HEK293 (cell line): Measurements from ENCODE around the gene SYT6.

ENCODE experiments used
- ZNF114 ChIP-seq: fragments of 450-650 bp; formaldehyde crosslinking; IDR thresholded peaks from 2 replicates; pipeline ENCODE4 v1.5.0; 2017; ENCODE audit warnings: missing biosample characterization, missing genetic modification characterization
- ZNF175 ChIP-seq: fragments of 450-650 bp; formaldehyde crosslinking; IDR thresholded peaks from 2 replicates; pipeline ENCODE4 v1.5.1; 2016; ENCODE audit warnings: missing biosample characterization, missing genetic modification characterization
- ZNF335 ChIP-seq: fragments of 450-650 bp; formaldehyde crosslinking; conservative IDR thresholded peaks from 2 replicates; pipeline ENCODE4 v1.5.1; 2016; ENCODE audit warnings: missing biosample characterization, missing genetic modification characterization
- ZNF426 ChIP-seq: fragments of 450-650 bp; formaldehyde crosslinking; IDR thresholded peaks from 2 replicates; pipeline ENCODE4 v1.5.1; 2017; ENCODE audit warnings: missing biosample characterization, missing genetic modification characterization, mild to moderate bottlenecking, inconsistent platforms, moderate library complexity
- ZNF626 ChIP-seq: fragments of 450-650 bp; sonication (Bioruptor Pico); formaldehyde crosslinking; IDR thresholded peaks from 2 replicates; pipeline ENCODE4 v1.5.1; 2018; ENCODE audit warnings: missing biosample characterization, missing genetic modification characterization, inconsistent platforms
- ZNF76 ChIP-seq: fragments of 450-650 bp; formaldehyde crosslinking; IDR thresholded peaks from 2 replicates; pipeline ENCODE4; 2016; ENCODE audit warnings: low read depth, missing biosample characterization, missing genetic modification characterization, borderline replicate concordance
- TF ChIP-seq, protein P1 (sequence below): fragments of 450-650 bp; formaldehyde crosslinking; IDR thresholded peaks from 2 replicates; pipeline ENCODE4 v1.5.1; 2016; ENCODE audit warnings: missing biosample characterization, missing genetic modification characterization
- TF ChIP-seq, protein P2 (sequence below): fragments of 450-650 bp; formaldehyde crosslinking; IDR thresholded peaks from 2 replicates; pipeline ENCODE4 v1.5.1; 2016; ENCODE audit warnings: missing biosample characterization, missing genetic modification characterization

DNA sequence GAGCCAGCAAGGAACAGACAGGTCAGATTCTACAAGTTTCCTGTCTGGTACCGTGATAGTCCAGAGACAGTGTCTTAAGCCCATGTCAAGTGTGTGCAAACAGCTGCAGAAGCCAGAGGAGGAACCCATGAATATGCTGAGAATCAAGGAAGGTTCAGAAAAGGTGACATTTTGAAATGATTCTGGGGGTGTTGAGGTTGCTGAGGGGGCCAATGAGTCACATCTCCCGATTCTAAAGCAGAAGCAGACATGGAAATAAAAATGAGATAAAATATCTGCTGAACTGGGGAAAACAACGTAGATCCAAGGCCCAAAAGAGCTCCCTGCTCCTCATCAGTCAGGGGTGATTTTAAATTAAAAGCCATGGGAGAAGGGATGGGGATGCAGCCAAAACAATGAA, 15.8 kb upstream of the SYT6 start:
- TF ChIP-seq, protein P1, sequence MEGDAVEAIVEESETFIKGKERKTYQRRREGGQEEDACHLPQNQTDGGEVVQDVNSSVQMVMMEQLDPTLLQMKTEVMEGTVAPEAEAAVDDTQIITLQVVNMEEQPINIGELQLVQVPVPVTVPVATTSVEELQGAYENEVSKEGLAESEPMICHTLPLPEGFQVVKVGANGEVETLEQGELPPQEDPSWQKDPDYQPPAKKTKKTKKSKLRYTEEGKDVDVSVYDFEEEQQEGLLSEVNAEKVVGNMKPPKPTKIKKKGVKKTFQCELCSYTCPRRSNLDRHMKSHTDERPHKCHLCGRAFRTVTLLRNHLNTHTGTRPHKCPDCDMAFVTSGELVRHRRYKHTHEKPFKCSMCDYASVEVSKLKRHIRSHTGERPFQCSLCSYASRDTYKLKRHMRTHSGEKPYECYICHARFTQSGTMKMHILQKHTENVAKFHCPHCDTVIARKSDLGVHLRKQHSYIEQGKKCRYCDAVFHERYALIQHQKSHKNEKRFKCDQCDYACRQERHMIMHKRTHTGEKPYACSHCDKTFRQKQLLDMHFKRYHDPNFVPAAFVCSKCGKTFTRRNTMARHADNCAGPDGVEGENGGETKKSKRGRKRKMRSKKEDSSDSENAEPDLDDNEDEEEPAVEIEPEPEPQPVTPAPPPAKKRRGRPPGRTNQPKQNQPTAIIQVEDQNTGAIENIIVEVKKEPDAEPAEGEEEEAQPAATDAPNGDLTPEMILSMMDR (tag by site-specific recombination) = no peak
- TF ChIP-seq ZNF76 (tag by site-specific recombination) = no peak
- TF ChIP-seq ZNF335 (tag by site-specific recombination) = no peak
- no peak for TF ChIP-seq ZNF175 (tag by site-specific recombination)
- TF ChIP-seq, protein P2, sequence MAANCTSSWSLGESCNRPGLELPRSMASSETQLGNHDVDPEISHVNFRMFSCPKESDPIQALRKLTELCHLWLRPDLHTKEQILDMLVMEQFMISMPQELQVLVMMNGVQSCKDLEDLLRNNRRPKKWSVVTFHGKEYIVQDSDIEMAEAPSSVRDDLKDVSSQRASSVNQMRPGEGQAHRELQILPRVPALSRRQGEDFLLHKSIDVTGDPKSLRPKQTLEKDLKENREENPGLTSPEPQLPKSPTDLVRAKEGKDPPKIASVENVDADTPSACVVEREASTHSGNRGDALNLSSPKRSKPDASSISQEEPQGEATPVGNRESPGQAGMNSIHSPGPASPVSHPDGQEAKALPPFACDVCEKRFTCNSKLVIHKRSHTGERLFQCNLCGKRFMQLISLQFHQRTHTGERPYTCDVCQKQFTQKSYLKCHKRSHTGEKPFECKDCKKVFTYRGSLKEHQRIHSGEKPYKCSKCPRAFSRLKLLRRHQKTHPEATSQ (tag by site-specific recombination) = no peak
- no peak for TF ChIP-seq ZNF426
- no peak for TF ChIP-seq ZNF626
- no peak for TF ChIP-seq ZNF114
